Mesothelial cell of epicardium (in vitro differentiated cells): ENCODE results near the gene MPIG6B. TPM values are rescaled to one million over a fixed set of nuclear protein-coding genes. Genes with fewer than 3 reads are reported as not detected.

Experiments
- DNase-seq, 2 experiments: peaks; one replicate each; pipeline ENCODE4 v3.0.0; 2021; ENCODE audit warnings: low spot score in 2 of 2; ENCODE audit not compliant: unreplicated experiment in 2 of 2
- H3K27ac Mint-ChIP-seq: 2 replicates; pipeline ENCODE4 v1.8.0; 2021; ENCODE audit warnings: mixed read lengths
- H3K27me3 Mint-ChIP-seq: 2 replicates; pipeline ENCODE4 v1.8.0; 2021; ENCODE audit warnings: low read depth, mixed read lengths
- H3K36me3 Mint-ChIP-seq: 2 replicates; pipeline ENCODE4 v1.8.0; 2021; ENCODE audit warnings: mixed read lengths
- H3K4me1 Mint-ChIP-seq: 2 replicates; pipeline ENCODE4 v1.8.0; 2021; ENCODE audit warnings: mixed read lengths
- H3K4me3 Mint-ChIP-seq: 2 replicates; pipeline ENCODE4 v1.8.0; 2021; ENCODE audit warnings: mild to moderate bottlenecking, moderate library complexity, mixed read lengths
- H3K9me3 Mint-ChIP-seq: 2 replicates; pipeline ENCODE4 v1.8.0; 2021; ENCODE audit warnings: mixed read lengths
- total RNA-seq: library from RNA; stranded (reverse); gene quantifications from 3 replicates; pipeline ENCODE4 v1.2.1, GENCODE V29; 2021
- TF ChIP-seq, protein P1 (sequence below): fragments of 200-600 bp; sonication (generic); IDR thresholded peaks from one replicate; pipeline ENCODE4 v1.5.0; 2021; ENCODE audit warnings: antibody characterized with exemption; ENCODE audit not compliant: unreplicated experiment

Gene MPIG6B
- total RNA-seq, 1 donor from 2014 or later = 0.16 TPM

DNA sequence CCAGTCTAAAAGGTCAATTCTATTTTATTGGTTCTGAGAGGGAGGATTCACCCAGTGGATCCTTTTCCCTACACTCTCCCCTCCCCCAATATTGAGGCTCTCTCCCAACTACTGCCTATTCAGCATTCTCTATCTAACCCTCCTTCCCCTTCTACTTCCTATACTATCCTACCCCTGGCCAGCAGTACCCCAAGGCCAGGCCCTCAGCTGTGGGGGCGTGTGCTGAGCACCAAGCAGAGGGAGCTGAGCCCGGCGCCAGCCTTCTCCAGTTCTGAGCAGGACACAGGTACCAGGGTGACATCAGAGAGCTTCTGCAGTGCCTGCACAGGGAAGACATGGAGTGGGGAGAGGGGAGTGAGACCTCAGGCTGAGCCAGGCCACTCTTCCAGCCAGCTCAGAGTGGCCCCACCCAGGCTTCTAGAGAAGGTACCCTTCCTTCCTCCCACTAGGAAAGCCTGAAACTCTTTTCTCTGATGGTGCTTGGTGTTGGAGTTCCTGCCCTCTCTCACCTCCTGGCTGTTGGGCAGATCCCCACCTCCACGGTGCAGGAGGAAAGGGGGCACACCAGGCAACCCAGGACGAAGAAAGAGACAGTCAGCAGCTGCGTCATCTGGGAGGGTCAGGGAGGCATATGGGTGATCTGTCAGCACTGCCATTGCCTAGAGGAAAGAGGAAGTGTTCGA is 4.0 kb downstream of the MPIG6B start:
- no peak for DNase-seq
- H3K27me3 Mint-ChIP-seq = no peaks in the 10 kb centered on the region
- no peak overlapping the region for H3K27ac Mint-ChIP-seq
- H3K4me3 Mint-ChIP-seq = peak overlapping the region; percentile 100
- peaks cover 41% of the 10 kb centered on the region for H3K36me3 Mint-ChIP-seq
- H3K9me3 Mint-ChIP-seq = no peaks in the 10 kb centered on the region
- peaks cover 22% of the 10 kb centered on the region for H3K4me1 Mint-ChIP-seq
- TF ChIP-seq, protein P1, sequence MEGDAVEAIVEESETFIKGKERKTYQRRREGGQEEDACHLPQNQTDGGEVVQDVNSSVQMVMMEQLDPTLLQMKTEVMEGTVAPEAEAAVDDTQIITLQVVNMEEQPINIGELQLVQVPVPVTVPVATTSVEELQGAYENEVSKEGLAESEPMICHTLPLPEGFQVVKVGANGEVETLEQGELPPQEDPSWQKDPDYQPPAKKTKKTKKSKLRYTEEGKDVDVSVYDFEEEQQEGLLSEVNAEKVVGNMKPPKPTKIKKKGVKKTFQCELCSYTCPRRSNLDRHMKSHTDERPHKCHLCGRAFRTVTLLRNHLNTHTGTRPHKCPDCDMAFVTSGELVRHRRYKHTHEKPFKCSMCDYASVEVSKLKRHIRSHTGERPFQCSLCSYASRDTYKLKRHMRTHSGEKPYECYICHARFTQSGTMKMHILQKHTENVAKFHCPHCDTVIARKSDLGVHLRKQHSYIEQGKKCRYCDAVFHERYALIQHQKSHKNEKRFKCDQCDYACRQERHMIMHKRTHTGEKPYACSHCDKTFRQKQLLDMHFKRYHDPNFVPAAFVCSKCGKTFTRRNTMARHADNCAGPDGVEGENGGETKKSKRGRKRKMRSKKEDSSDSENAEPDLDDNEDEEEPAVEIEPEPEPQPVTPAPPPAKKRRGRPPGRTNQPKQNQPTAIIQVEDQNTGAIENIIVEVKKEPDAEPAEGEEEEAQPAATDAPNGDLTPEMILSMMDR = no peak

DNA sequence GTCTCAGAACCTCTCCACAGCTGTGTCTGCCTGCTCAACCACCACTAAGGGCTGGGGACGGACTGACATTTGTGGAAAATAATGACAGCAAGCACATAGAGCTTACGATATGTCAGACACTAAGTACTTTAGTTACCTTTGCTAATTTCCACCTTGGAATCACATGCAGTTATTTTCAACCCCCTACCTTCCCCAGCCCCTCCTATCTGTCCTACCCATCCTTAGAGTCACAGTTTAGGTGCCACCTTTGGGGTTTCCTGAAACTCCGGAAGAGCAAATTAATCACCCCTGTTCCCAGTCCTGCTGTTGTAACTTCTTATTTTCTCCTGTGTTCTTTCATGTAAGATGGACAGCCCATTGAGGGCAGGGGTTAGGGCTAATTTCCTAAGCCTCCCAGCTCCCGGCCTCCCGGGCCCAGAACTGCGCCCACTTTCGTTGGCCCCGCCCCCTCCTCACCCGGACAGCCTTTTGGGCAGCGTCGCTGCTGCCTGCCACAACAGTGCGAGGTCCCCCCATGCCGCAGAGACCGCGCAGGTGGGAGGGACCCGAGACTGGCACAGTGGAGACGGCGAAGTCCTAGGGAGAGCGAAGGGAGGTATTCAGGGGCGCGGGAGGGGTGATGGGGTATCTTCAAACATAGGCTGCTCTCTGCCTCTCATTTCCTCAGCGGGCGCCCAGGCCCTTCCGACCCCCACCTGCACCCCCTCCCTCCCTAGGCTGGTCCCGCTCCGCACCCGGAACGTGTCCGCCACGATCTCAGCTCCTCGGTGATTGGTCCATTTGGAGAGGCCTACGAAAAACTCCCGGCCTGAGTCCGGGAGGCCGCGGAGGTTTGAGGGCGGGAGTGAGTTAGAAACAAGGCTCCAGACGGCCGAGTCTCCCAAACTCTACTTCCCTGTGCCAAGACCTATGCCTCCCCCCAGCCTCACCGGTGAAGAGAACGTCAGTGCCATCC is 4.8 kb downstream of the MPIG6B start:
- H3K27ac Mint-ChIP-seq = no peak overlapping the region
- peaks cover 40% of the 10 kb centered on the region for H3K36me3 Mint-ChIP-seq
- H3K27me3 Mint-ChIP-seq = no peaks in the 10 kb centered on the region
- DNase-seq = no peak
- peaks cover 22% of the 10 kb centered on the region for H3K4me1 Mint-ChIP-seq
- H3K9me3 Mint-ChIP-seq = no peaks in the 10 kb centered on the region
- TF ChIP-seq, protein P1 = no peak
- H3K4me3 Mint-ChIP-seq = peak overlapping the region; percentile 100

DNA sequence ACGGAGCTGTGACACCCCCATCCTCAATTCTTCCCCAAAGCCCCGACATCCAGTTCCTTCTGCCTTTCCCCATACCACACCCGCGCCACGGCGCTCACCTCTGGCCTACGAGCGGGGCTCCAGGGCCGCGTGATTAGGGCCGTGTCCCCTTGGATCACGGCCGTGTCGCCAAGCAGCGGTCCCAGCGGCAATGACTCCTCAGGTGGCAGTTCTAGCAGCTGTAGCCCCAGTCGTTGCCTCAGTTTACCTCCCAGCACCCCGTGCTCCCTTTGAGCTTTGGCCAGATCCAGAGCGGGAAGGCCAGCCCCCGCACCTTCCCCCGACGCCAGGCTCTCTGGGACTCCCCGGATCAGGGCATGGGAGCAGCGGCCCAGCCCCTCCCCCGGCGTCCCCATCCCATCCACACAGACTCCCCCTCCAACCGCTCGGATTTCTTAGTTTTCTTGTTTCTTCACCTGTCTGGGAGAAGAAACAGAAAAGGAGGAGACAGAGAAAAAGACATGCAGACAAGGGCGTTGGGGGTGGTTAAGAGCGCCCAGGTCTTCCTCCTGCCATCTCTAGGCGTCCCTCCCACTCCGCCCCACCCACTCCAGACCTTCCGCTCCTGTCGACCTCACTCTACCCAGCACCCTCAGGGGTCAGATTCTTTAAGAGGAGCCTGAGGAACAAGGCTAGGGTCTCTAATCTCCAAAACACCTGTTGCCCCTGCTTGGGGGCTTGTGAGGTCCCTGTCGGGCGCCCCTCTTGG is 5.8 kb downstream of the MPIG6B start, which contains the start of gene DDAH2:
TSS of gene DDAH2 (minus strand) at position 533 of the 748 bp plus-strand sequence. CDS start at position 395, 138 bp downstream.
- DNase-seq = no peak
- Mint-ChIP-seq H3K4me1 (peaks cover 22% of the 10 kb centered on the region), H3K27me3 (no peaks in the 10 kb centered on the region), H3K9me3 (no peaks in the 10 kb centered on the region), H3K36me3 (peaks cover 49% of the 10 kb centered on the region), H3K4me3 (peak within 1 kb of the TSS; percentile 100), H3K27ac (peak within 1 kb of the TSS; percentile 98)
- TF ChIP-seq, protein P1 = no peak

DNA sequence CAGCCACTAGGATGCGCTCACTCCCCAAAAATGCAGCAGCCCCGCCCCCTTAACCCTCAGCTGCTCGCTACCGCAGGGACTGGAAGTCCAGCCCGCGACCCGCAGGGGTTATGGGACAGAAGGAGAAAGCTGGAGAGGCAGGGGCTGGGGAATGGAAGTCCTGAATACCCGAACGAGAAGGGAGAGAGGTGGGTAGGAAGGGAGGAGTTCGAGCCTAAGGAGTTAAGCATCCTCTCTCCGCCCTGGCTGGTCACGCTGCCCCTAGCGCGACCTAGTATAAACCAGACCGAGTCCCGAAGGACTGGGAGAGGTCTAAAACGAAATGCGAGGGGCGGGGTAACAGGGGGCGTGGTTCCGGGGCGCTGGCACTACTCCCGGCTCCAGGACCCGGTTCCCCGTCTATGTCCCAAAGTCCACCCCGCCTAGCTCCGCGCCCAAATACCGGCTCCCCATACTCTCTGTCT is 6.4 kb downstream of the MPIG6B start:
- DNase-seq = peak; percentile 71 to 85
- Mint-ChIP-seq H3K36me3 (peaks cover 45% of the 10 kb centered on the region), H3K27me3 (no peaks in the 10 kb centered on the region), H3K4me1 (peaks cover 26% of the 10 kb centered on the region), H3K4me3 (peak overlapping the region; percentile 100), H3K27ac (peak overlapping the region; percentile 98), H3K9me3 (no peaks in the 10 kb centered on the region)
- TF ChIP-seq, protein P1 = no peak

DNA sequence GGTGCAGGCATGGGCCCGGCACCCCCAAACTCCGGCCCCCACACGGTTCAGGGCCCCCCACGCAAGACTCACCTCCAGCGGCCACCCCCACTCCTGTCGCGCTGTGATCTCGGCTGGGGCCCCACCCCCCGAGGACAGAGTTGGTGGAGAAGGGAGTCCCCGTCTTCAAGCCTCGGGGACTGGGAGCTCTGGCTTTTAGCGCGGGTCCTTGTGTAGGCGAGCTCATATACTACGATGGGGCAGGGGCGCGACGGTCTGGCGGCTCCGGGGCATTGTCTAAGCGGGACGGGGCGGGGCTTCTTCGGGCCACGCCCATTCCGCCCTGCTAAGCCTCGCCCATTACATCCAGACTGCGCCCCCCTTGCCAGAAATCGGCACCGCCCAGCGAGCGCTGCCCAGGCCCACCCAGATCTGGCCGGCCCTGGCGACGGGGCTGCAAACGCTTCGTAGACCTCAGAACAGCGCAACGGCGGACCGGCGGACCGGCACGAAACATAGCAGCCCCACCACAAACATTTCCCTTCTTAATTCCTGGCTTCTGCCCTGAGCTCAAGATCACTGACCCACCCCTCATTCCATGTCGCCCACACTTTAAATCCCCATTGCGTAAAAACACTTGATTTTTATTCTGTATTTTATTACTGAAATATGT is 6.9 kb downstream of the MPIG6B start:
- H3K36me3 Mint-ChIP-seq = peaks cover 45% of the 10 kb centered on the region
- H3K4me3 Mint-ChIP-seq = peak overlapping the region; percentile 100
- peaks cover 30% of the 10 kb centered on the region for H3K4me1 Mint-ChIP-seq
- no peaks in the 10 kb centered on the region for H3K27me3 Mint-ChIP-seq
- H3K27ac Mint-ChIP-seq = peak overlapping the region; percentile 98
- DNase-seq = peak; percentile 89 to 92
- TF ChIP-seq, protein P1 = no peak
- no peaks in the 10 kb centered on the region for H3K9me3 Mint-ChIP-seq
